ENCODE results near the gene SLK.

SLK gene

DNA sequence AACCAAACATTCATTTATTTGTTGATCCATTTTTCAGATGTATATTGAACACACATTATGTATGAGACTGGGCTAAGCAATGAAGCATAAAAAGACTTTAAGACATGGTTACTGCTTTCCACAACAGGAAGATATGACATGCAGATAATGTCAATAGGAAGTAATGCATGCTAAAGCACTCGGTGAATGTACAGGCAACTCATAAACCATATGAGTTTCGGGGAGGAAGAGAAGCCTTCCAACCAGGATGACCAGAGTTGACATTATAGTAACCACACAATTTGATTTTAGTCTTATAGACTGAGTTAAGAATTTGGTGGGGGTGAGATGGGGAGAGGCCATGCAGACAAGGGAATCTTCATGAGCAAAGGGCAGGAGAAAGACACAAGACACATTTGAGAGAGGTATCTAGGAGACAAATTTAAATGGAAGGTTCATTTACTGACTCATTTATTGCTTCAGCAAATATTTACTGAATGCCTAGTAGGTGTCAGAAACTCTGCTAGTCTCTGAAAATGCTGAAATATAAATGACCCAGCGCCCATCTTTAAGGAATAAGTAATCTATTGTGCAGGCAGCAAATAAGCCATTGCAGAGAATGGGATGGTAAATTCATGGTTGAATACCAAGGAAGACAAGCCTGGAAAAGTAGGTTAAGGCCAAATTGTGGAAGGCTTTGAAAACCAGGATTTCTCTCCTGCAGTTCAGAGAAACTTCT lies 19.0 kb upstream of the SLK start:
- TF ChIP-seq, protein P1, sequence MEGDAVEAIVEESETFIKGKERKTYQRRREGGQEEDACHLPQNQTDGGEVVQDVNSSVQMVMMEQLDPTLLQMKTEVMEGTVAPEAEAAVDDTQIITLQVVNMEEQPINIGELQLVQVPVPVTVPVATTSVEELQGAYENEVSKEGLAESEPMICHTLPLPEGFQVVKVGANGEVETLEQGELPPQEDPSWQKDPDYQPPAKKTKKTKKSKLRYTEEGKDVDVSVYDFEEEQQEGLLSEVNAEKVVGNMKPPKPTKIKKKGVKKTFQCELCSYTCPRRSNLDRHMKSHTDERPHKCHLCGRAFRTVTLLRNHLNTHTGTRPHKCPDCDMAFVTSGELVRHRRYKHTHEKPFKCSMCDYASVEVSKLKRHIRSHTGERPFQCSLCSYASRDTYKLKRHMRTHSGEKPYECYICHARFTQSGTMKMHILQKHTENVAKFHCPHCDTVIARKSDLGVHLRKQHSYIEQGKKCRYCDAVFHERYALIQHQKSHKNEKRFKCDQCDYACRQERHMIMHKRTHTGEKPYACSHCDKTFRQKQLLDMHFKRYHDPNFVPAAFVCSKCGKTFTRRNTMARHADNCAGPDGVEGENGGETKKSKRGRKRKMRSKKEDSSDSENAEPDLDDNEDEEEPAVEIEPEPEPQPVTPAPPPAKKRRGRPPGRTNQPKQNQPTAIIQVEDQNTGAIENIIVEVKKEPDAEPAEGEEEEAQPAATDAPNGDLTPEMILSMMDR (IDR thresholded peaks at IDR 0.05; ENCODE audit: low read depth, low read length, missing control alignments): no peak
- Histone ChIP-seq H3K27me3 (replicated peaks) (no peaks in the 10 kb centered on the region), H3K27ac (no peak overlapping the region), H3K36me3 (replicated peaks) (no peaks in the 10 kb centered on the region), H3K4me3 (ENCODE audit: low read depth, low read length) (no peak overlapping the region)
- in situ Hi-C loops (cut with HindIII; ENCODE audit: low pct_ligation_motif_present, low sequenced_read_pairs): no loop called here
- no peak for DNase-seq

DNA sequence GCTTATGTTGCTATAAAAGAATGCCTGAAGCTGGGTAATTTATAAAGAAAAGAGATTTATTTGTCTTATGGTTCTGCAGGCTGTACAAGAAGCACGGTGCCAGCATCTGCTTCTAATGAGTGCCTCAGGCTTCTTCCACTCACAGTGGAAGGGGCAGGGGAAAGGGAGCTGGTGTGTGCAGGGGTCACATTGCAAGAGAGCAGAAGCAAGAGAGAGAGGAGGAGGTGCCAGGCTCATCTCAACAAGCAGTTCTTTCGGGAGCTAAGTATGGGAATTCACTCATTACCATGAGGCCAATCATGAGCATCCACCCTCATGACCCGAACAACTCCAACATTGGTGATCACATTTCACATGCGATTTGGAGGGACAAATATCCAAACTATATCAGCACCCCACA lies 17.2 kb upstream of the SLK start:
- DNase-seq: no peak
- TF ChIP-seq, protein P1 (IDR thresholded peaks at IDR 0.05; ENCODE audit: low read depth, low read length, missing control alignments): no peak

DNA sequence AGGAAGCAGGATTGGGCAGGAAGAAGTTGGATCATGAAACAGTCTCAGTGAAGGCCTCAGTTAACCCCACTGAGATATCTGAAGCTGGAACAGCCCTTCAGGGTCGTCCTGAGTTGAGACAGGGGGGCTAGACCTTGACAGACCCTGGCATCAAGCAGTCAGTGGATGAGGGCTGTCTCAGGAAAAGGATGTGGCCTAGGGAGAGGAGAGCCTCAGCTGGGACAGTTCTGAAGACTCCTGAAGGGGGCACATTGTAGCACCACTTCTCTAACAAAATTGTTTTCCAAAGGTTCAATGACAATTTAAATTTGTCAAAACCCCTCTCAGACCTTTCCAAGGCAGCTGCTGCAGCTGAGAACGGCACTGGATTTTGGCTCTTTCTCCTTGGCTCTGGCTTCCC lies 15.8 kb upstream of the SLK start:
- TF ChIP-seq, protein P1 (IDR thresholded peaks at IDR 0.05; ENCODE audit: low read depth, low read length, missing control alignments): no peak
- H3K4me3 ChIP-seq (ENCODE audit: low read depth, low read length): no peak overlapping the region
- H3K36me3 ChIP-seq (replicated peaks): no peaks in the 10 kb centered on the region
- H3K27ac ChIP-seq: no peak overlapping the region
- no peak for DNase-seq
- no peaks in the 10 kb centered on the region for H3K27me3 ChIP-seq (replicated peaks)
- in situ Hi-C loops (cut with HindIII; ENCODE audit: low pct_ligation_motif_present, low sequenced_read_pairs): no loop called here

More for the DNA sequence above, 17.2 kb upstream of the SLK start:
- Histone ChIP-seq H3K27ac (no peak overlapping the region), H3K36me3 (replicated peaks) (no peaks in the 10 kb centered on the region), H3K27me3 (replicated peaks) (no peaks in the 10 kb centered on the region), H3K4me3 (ENCODE audit: low read depth, low read length) (no peak overlapping the region)
- in situ Hi-C loops (cut with HindIII; ENCODE audit: low pct_ligation_motif_present, low sequenced_read_pairs): no loop called here

DNA sequence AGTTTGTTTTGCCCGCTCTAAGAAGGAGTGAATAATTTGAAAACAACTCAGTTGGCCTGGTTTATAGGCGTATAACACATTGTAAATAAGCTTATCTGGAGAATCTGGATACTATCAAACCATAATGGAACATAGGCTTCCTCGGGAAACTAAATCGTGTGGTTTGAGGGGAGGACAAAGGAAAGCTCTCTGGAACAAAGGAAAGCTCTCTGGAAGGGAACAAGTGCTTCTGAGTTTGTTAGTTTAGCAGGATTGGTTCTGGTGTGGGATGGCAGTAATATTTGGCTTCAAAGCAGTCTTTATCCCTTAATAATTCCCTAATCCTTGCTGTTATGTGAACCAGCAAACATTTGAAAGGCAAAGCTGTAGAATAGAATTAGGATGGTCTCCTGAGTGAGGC lies 15.0 kb upstream of the SLK start:
- Histone ChIP-seq H3K36me3 (replicated peaks) (no peaks in the 10 kb centered on the region), H3K4me3 (ENCODE audit: low read depth, low read length) (no peak overlapping the region), H3K27ac (no peak overlapping the region), H3K27me3 (replicated peaks) (no peaks in the 10 kb centered on the region)
- in situ Hi-C loops (cut with HindIII; ENCODE audit: low pct_ligation_motif_present, low sequenced_read_pairs): no loop called here
- no peak for DNase-seq
- TF ChIP-seq, protein P1 (IDR thresholded peaks at IDR 0.05; ENCODE audit: low read depth, low read length, missing control alignments): no peak

DNA sequence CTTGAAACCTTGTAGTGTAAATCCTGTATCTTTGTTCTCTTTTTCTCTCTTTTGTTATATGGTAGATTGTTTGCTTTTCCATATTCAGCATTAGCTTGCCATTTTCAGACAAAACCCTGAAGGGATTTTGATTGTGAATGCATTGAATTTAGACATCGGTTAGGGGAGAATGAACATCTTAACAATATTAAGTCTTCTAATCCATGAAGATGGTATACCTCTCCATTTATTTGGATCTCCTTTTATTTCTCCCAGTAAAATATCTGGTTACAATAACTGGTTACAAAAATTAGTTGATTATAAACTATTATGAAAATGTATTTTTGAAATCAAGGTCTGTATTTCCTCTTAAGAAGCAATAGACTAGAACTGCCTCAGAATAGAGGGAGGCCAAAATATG lies 12.4 kb upstream of the SLK start:
- H3K36me3 ChIP-seq (replicated peaks): no peaks in the 10 kb centered on the region
- in situ Hi-C loops (cut with HindIII; ENCODE audit: low pct_ligation_motif_present, low sequenced_read_pairs): no loop called here
- TF ChIP-seq, protein P1 (IDR thresholded peaks at IDR 0.05; ENCODE audit: low read depth, low read length, missing control alignments): no peak
- no peaks in the 10 kb centered on the region for H3K27me3 ChIP-seq (replicated peaks)
- no peak overlapping the region for H3K27ac ChIP-seq
- DNase-seq: no peak
- no peak overlapping the region for H3K4me3 ChIP-seq (ENCODE audit: low read depth, low read length)

DNA sequence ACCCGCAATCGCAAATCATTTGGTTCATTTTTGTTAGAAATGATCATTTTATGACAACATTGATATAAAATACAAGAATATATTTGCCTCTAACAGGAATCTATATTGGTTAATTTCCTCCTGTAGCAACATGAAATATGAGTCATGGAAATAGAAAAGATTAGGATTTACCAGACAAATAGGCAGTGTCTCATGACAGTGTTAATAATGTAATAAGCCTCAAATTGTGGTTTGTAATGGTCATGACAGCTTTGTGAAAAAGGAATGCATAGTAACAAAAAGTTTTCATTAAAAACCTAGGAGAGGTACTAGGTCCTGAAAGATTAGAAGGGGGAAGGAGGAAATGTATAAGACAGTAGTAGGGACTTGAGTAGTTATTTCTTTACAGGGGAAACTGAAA lies 7.9 kb upstream of the SLK start:
- Histone ChIP-seq H3K27me3 (replicated peaks) (no peaks in the 10 kb centered on the region), H3K36me3 (replicated peaks) (no peaks in the 10 kb centered on the region), H3K4me3 (ENCODE audit: low read depth, low read length) (no peak overlapping the region), H3K27ac (no peak overlapping the region)
- TF ChIP-seq, protein P1 (IDR thresholded peaks at IDR 0.05; ENCODE audit: low read depth, low read length, missing control alignments): no peak
- in situ Hi-C loops (cut with HindIII; ENCODE audit: low pct_ligation_motif_present, low sequenced_read_pairs): no loop called here
- no peak for DNase-seq

Data from brain microvascular endothelial cell (primary cell).